Pons (tissue), 1 donor: Measurements from ENCODE around the gene MOBP.
"Not testable (repeated sequence)": the region's sequence is repeated elsewhere in the genome, so short reads cannot be mapped to it uniquely, and the experiment has no call there.

Experiments used
- DNase-seq: peaks from one replicate; pipeline ENCODE4 v3.0.0-alpha.2; 2016; ENCODE audit warnings: low spot score

MOBP gene

GRCh38 chr3:39467394-39468107 is at the start of gene MOBP:
MOBP (plus strand) TSS chr3:39467680; CDS start chr3:39502070, 34,390 bp downstream.
- DNase-seq: peak; percentile 98

GRCh38 chr3:39418556-39419225 is 48.8 kb upstream of the MOBP start:
- DNase-seq: not testable (repeated sequence)

GRCh38 chr3:39419742-39420315 is 47.7 kb upstream of the MOBP start:
- no peak for DNase-seq

GRCh38 chr3:39420543-39420942 is 46.9 kb upstream of the MOBP start:
- DNase-seq: no peak

- no peak for DNase-seq
Measured at GRCh38 chr3:39423436-39423970, 44.0 kb upstream of the MOBP start.

GRCh38 chr3:39426312-39426711 is 41.2 kb upstream of the MOBP start:
- no peak for DNase-seq

GRCh38 chr3:39427506-39427905 is 40.0 kb upstream of the MOBP start:
- no peak for DNase-seq

- no peak for DNase-seq
Measured at GRCh38 chr3:39428745-39429201, 38.7 kb upstream of the MOBP start.

GRCh38 chr3:39429466-39429865 is 38.0 kb upstream of the MOBP start:
- no peak for DNase-seq

- DNase-seq: no peak
Measured at GRCh38 chr3:39432342-39432741, 35.1 kb upstream of the MOBP start.

- no peak for DNase-seq
Measured at GRCh38 chr3:39433642-39434041, 33.8 kb upstream of the MOBP start.

- no peak for DNase-seq
Measured at GRCh38 chr3:39434574-39434973, 32.9 kb upstream of the MOBP start.

- no peak for DNase-seq
Measured at GRCh38 chr3:39435006-39435748, 32.3 kb upstream of the MOBP start.

- no peak for DNase-seq
Measured at GRCh38 chr3:39438880-39439279, 28.6 kb upstream of the MOBP start.

- no peak for DNase-seq
Measured at GRCh38 chr3:39440316-39440715, 27.2 kb upstream of the MOBP start.

- no peak for DNase-seq
Measured at GRCh38 chr3:39443530-39443929, 23.9 kb upstream of the MOBP start.

- DNase-seq: no peak
Measured at GRCh38 chr3:39445927-39446326, 21.6 kb upstream of the MOBP start.

GRCh38 chr3:39446444-39446843 is 21.0 kb upstream of the MOBP start:
- DNase-seq: no peak

GRCh38 chr3:39447637-39448483 is 19.6 kb upstream of the MOBP start:
- DNase-seq: peak; percentile 98

- DNase-seq: no peak
Measured at GRCh38 chr3:39448506-39449233, 18.8 kb upstream of the MOBP start.

GRCh38 chr3:39449796-39450195 is 17.7 kb upstream of the MOBP start:
- no peak for DNase-seq
